ENCODE data around the gene CLEC1A.
"Not testable (repeated sequence)": the region's sequence is repeated elsewhere in the genome, so short reads cannot be mapped to it uniquely, and the experiment has no call there.

Gene CLEC1A

GRCh38 chr12:10033783-10034545 lies 64.8 kb downstream of the CLEC1A start:
- DNase-seq: no peak

GRCh38 chr12:10031771-10032175 lies 67.0 kb downstream of the CLEC1A start:
- DNase-seq: no peak

- DNase-seq: no peak
Measured at GRCh38 chr12:10031321-10031720, 67.5 kb downstream of the CLEC1A start.

GRCh38 chr12:10030446-10030845 lies 68.3 kb downstream of the CLEC1A start, which contains the start of gene CLEC9A:
Gene CLEC9A (plus strand): TSS chr12:10030682. CDS start chr12:10052688, 22,006 bp downstream.
- DNase-seq: no peak

GRCh38 chr12:10027721-10028120 lies 71.1 kb downstream of the CLEC1A start:
- no peak for DNase-seq

- DNase-seq: no peak
Measured at GRCh38 chr12:10027311-10027710, 71.5 kb downstream of the CLEC1A start.

- DNase-seq: not testable (repeated sequence)
Measured at GRCh38 chr12:10026666-10027065, 72.1 kb downstream of the CLEC1A start.

- DNase-seq: no peak
Measured at GRCh38 chr12:10025236-10025635, 73.5 kb downstream of the CLEC1A start.

- DNase-seq: no peak
Measured at GRCh38 chr12:10021342-10021741, 77.4 kb downstream of the CLEC1A start.
